ENCODE data around the gene CACNA2D4. TPM values are rescaled to one million over a fixed set of nuclear protein-coding genes. Genes with fewer than 3 reads are reported as not detected.

Gene CACNA2D4
- polyA plus RNA-seq, 3 donors = 17.8 to 87.7 (median 22.1) TPM

DNA sequence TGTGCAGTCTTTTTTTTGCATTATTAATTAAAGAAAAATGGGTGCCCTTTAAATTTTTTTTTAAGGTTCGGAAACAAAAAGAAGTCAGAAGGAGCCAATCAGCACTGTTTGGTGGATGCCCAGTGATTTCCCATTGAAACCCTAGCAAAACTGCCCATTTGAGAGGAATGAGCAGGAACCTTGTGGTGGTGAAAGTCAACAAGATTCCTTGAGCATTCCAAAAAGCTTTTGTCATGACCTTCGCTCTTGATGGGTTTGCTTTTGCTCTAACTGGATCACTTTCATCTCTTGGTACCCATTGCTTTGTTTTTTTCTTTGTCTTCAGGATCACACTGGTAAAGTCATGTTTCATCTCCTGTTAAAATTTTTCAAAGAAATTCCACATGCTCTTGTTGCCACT lies 173.5 kb downstream of the CACNA2D4 start:
- Mint-ChIP-seq H3K4me3 (no peak overlapping the region), H3K36me3 (peaks cover 30 to 48% of the 10 kb centered on the region in 2 donors), H3K9me3 (peaks cover 18 to 34% (median 24%) of the 10 kb centered on the region in 7 donors), H3K27me3 (ENCODE audit: low read depth in 3 of 3) (peaks cover 0 to 2% (median 0%) of the 10 kb centered on the region in 3 donors), H3K4me1 (peaks cover 20% of the 10 kb centered on the region), H3K27ac (no peak overlapping the region)
- no peak overlapping the region for H3K4me2 ChIP-seq (replicated peaks; ENCODE audit: extremely low read depth, low read length, poor library complexity, severe bottlenecking)
- peaks cover 0 to 9% of the 10 kb centered on the region in 2 donors for H3K4me1 ChIP-seq (ENCODE audit: control insufficient read depth in 1 of 2, insufficient read depth in 2 of 2, low read length in 2 of 2)
- peaks cover 13 to 20% of the 10 kb centered on the region in 2 donors for H3K9me3 ChIP-seq (replicated peaks in 1 of 2; ENCODE audit: control insufficient read depth in 1 of 2, insufficient read depth in 1 of 2, low read length in 2 of 2)
- 100% methylated on average over 1 of the region's 2 CpGs for WGBS (ENCODE audit: insufficient coverage)
- H3K27ac ChIP-seq (ENCODE audit: low read depth in 1 of 2, low read length in 2 of 2) = no peak overlapping the region
- H3K36me3 ChIP-seq (replicated peaks in 1 of 2; ENCODE audit: control insufficient read depth in 1 of 2, insufficient read depth in 2 of 2, low read length in 2 of 2) = peaks cover 3 to 24% of the 10 kb centered on the region in 2 donors
- H3K79me2 ChIP-seq (ENCODE audit: insufficient read depth, low read length) = peaks cover 90% of the 10 kb centered on the region
- H4K20me1 ChIP-seq (ENCODE audit: insufficient read depth, low read length) = peaks cover 47% of the 10 kb centered on the region
- no peak overlapping the region for H3K9ac ChIP-seq (ENCODE audit: insufficient read depth, low read length, poor library complexity, severe bottlenecking)
- intact Hi-C loops (cut with micrococcal nuclease) = no loop called here
- no peak for DNase-seq
- H2AFZ ChIP-seq (ENCODE audit: insufficient read depth, low read depth, low read length, poor library complexity, severe bottlenecking) = no peak overlapping the region
- H3K27me3 ChIP-seq (ENCODE audit: control insufficient read depth in 2 of 2, insufficient read depth in 2 of 2, low read length in 2 of 2) = no peaks in the 10 kb centered on the region
- H3K4me3 ChIP-seq (replicated peaks in 1 of 3; ENCODE audit: low read depth in 2 of 3, low read length in 3 of 3) = no peak overlapping the region
- TF ChIP-seq, protein P1, sequence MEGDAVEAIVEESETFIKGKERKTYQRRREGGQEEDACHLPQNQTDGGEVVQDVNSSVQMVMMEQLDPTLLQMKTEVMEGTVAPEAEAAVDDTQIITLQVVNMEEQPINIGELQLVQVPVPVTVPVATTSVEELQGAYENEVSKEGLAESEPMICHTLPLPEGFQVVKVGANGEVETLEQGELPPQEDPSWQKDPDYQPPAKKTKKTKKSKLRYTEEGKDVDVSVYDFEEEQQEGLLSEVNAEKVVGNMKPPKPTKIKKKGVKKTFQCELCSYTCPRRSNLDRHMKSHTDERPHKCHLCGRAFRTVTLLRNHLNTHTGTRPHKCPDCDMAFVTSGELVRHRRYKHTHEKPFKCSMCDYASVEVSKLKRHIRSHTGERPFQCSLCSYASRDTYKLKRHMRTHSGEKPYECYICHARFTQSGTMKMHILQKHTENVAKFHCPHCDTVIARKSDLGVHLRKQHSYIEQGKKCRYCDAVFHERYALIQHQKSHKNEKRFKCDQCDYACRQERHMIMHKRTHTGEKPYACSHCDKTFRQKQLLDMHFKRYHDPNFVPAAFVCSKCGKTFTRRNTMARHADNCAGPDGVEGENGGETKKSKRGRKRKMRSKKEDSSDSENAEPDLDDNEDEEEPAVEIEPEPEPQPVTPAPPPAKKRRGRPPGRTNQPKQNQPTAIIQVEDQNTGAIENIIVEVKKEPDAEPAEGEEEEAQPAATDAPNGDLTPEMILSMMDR (IDR thresholded peaks at IDR 0.05) = no peak

Other genes with a start within 250 kb of the CACNA2D4 start
- gene ADIPOR2, start 227.6 kb downstream of the CACNA2D4 start, polyA plus RNA-seq = 10 to 100 TPM in 1 of 3 donors, 1 to 10 TPM in 2; 3.9 to 14.6 (median 6.2) TPM
- not detected for gene LRTM2, start 98.1 kb downstream of the CACNA2D4 start, polyA plus RNA-seq
- 1 to 10 TPM; 3.6 to 5.1 (median 4.9) TPM for gene DCP1B, start 85.8 kb upstream of the CACNA2D4 start, polyA plus RNA-seq
- gene CACNA1C, start 134.3 kb upstream of the CACNA2D4 start, polyA plus RNA-seq = not detected